BJ (cell line): ENCODE results near the gene GBX1. TPM values are rescaled to one million over a fixed set of nuclear protein-coding genes. Genes with fewer than 3 reads are reported as not detected.

Experiments used
- CTCF ChIA-PET: fragments of 350-600 bp; formaldehyde crosslinking; extraction: SDS; loops from one replicate; lab custom pipeline; 2021; ENCODE audit warnings: antibody characterized with exemption, inconsistent platforms; lab: Yijun Ruan, JAX
- POLR2A ChIA-PET: fragments of 300-600 bp; sonication (Branson Sonifier 250); formaldehyde crosslinking; extraction: SDS; loops from one replicate; lab custom pipeline; 2021; ENCODE audit warnings: antibody characterized with exemption; lab: Charles Lee
- DNase-seq: peaks from one replicate; pipeline ENCODE4 v3.0.0-alpha.2; 2011; ENCODE audit warnings: low read depth
- H3K27me3 ChIP-seq: 2 replicates; pipeline ENCODE4 v1.6.0; 2011; ENCODE audit warnings: low read length; ENCODE audit not compliant: control insufficient read depth, insufficient read depth
- H3K36me3 ChIP-seq: 2 replicates; pipeline ENCODE4 v1.5.1; 2011; ENCODE audit warnings: low read length; ENCODE audit not compliant: control insufficient read depth, insufficient read depth
- H3K4me3 ChIP-seq: 2 replicates; pipeline ENCODE4 v1.5.1; 2011; ENCODE audit warnings: low read depth, mild to moderate bottlenecking, control low read depth, low read length
- polyA plus RNA-seq: library from polyadenylated mRNA; depleted of rRNA; stranded (reverse); fragments of >200 nt; gene quantifications from 2 replicates; pipeline ENCODE4 v1.2.3, GENCODE V29; 2011
- TF ChIP-seq, protein P1 (sequence below): IDR thresholded peaks from 2 replicates; pipeline ENCODE4 v1.5.1; 2011; ENCODE audit warnings: low read depth, mild to moderate bottlenecking, control low read depth, inconsistent platforms, low read length, moderate library complexity; ENCODE audit not compliant: insufficient read depth

Gene GBX1
- polyA plus RNA-seq, 1 experiment: not detected

GRCh38 chr7:151122276-151122675 lies 45.2 kb downstream of the GBX1 start:
- POLR2A ChIA-PET: no interaction called here
- TF ChIP-seq, protein P1, sequence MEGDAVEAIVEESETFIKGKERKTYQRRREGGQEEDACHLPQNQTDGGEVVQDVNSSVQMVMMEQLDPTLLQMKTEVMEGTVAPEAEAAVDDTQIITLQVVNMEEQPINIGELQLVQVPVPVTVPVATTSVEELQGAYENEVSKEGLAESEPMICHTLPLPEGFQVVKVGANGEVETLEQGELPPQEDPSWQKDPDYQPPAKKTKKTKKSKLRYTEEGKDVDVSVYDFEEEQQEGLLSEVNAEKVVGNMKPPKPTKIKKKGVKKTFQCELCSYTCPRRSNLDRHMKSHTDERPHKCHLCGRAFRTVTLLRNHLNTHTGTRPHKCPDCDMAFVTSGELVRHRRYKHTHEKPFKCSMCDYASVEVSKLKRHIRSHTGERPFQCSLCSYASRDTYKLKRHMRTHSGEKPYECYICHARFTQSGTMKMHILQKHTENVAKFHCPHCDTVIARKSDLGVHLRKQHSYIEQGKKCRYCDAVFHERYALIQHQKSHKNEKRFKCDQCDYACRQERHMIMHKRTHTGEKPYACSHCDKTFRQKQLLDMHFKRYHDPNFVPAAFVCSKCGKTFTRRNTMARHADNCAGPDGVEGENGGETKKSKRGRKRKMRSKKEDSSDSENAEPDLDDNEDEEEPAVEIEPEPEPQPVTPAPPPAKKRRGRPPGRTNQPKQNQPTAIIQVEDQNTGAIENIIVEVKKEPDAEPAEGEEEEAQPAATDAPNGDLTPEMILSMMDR: no peak
- no peak for DNase-seq
- H3K4me3 ChIP-seq: no peak overlapping the region
- no peaks in the 10 kb centered on the region for H3K27me3 ChIP-seq
- H3K36me3 ChIP-seq: peaks cover 55% of the 10 kb centered on the region
- CTCF ChIA-PET: interaction anchor here (3.4 to 4.4 kb wide), 2 partner anchors 8 to 13 kb away, joined by 16 to 36 read pairs; no protein-coding TSS in a partner anchor

DNA sequence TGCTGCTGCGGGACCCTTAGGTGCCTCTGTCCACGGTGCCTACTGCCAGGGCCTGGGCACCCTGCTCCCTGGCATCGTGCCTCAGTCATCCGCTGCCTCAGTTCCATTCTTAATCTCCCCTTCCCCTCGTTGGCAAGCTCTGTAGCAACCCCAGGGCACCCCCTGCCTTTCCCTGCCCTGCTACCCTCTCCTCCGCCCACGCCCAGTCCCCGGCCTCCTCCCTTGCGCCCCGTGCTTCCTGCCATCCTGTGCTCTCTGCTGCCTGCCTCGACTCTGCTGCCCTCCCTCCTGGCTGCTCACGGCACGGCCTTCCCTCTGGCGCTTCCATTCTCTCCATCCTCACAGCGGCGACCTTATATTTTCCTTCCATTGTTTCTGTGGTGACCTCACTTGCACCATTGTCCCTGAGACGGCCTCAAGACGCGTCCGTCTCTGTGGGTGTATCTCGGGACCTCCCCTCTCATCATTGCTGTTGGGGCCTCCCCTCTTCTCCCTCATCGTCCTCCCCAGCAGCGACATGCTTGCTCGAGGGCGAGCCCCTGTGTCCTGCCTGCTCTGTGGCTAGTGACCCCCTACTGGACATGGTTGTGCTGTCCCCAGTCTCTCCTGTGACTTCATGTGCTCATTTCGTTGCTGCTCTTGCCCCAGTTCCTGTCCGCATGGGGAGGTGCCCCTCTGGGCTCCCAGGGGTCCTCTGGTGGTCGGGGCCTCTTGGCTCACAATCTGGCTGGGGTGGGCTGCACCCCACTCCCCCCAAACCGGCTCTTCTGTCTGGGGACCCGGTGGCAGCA lies 45.9 kb downstream of the GBX1 start:
- peaks cover 53% of the 10 kb centered on the region for H3K36me3 ChIP-seq
- DNase-seq: no peak
- POLR2A ChIA-PET: no interaction called here
- no peak overlapping the region for H3K4me3 ChIP-seq
- TF ChIP-seq, protein P1: no peak
- CTCF ChIA-PET: interaction anchor here (0.6 kb wide), 1 partner anchor 101 kb away, joined by 3 read pairs; no protein-coding TSS in a partner anchor
- H3K27me3 ChIP-seq: no peaks in the 10 kb centered on the region

- DNase-seq: no peak
- POLR2A ChIA-PET: no interaction called here
- H3K4me3 ChIP-seq: no peak overlapping the region
- no peaks in the 10 kb centered on the region for H3K27me3 ChIP-seq
- TF ChIP-seq, protein P1: no peak
- CTCF ChIA-PET: interaction anchor here (0.6 to 2.3 kb wide), 4 partner anchors 10 to 110 kb away, joined by 3 to 9 read pairs (median 3); no protein-coding TSS in a partner anchor
- H3K36me3 ChIP-seq: peaks cover 53% of the 10 kb centered on the region
Measured at GRCh38 chr7:151120896-151121295, 46.6 kb downstream of the GBX1 start.

DNA sequence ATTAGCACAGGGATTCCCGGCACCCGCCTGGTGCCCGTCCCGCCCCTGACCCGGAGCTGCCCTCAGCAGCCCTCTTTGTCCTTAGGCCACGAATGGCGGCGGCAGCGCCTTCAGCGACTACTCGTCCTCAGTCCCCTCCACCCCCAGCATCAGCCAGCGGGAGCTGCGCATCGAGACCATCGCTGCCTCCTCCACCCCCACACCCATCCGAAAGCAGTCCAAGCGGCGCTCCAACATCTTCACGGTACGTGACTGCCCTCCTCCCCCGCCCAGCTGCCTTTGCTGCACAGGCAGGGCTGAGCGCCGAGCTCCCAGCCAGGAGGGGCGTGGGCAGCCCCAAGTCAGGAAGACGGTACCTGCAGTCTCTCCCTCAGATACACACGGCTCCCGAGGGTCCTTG lies 47.6 kb downstream of the GBX1 start:
- ChIA-PET POLR2A (no interaction called here), CTCF (interaction anchor here (0.6 to 2.3 kb wide), 5 partner anchors 9 to 1407 kb away, joined by 3 to 9 read pairs (median 3); no protein-coding TSS in a partner anchor)
- DNase-seq: no peak
- H3K4me3 ChIP-seq: no peak overlapping the region
- peaks cover 52% of the 10 kb centered on the region for H3K36me3 ChIP-seq
- TF ChIP-seq, protein P1: no peak
- no peaks in the 10 kb centered on the region for H3K27me3 ChIP-seq

DNA sequence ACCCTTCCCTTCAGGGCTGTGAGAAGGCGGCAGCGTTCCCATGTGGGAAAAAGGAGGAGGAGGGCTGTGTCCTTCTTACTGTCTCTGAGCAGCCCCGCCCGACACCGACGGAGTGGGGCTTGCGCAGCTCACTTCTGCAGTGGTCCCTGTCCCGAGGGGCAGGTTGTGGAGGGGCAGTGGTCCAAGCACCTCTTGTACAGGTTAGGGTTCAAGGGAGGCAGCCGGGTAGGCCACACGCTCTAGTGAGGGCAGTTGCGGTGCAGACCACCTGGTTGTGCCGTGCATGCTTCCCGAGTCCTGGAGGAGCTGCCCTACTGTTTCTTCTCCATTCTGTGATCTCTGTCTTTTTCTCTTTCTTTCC lies 48.5 kb downstream of the GBX1 start:
- ChIA-PET POLR2A (no interaction called here), CTCF (interaction anchor here (1.4 to 2.3 kb wide), 2 partner anchors 8 to 101 kb away, joined by 4 to 9 read pairs; no protein-coding TSS in a partner anchor)
- H3K36me3 ChIP-seq: peaks cover 47% of the 10 kb centered on the region
- TF ChIP-seq, protein P1: no peak
- DNase-seq: no peak
- no peak overlapping the region for H3K4me3 ChIP-seq
- H3K27me3 ChIP-seq: no peaks in the 10 kb centered on the region
